ENCODE results near the gene MN1.

MN1 gene

GRCh38 chr22:27775087-27775698 is 26.4 kb downstream of the MN1 start:
- H3K79me2 ChIP-seq: no peaks in the 10 kb centered on the region
- no peaks in the 10 kb centered on the region for H3K4me1 ChIP-seq
- H2AFZ ChIP-seq: no peak overlapping the region
- H3K9ac ChIP-seq: no peak overlapping the region
- H3K27me3 ChIP-seq (ENCODE audit: control insufficient read depth, insufficient read depth, low read length): no peaks in the 10 kb centered on the region
- no peak overlapping the region for H3K4me2 ChIP-seq (ENCODE audit: low read length)
- no peak for TF ChIP-seq CTCF (IDR thresholded peaks at IDR 0.05)
- no peak overlapping the region for H3K27ac ChIP-seq
- H3K9me3 ChIP-seq (ENCODE audit: control insufficient read depth, low read length): no peaks in the 10 kb centered on the region
- H3K36me3 ChIP-seq (ENCODE audit: control insufficient read depth, insufficient read depth, low read length): no peaks in the 10 kb centered on the region
- H3K4me3 ChIP-seq (ENCODE audit: low read depth, low read length): no peak overlapping the region

- Histone ChIP-seq H3K27me3 (ENCODE audit: control insufficient read depth, insufficient read depth, low read length) (no peaks in the 10 kb centered on the region), H3K4me3 (ENCODE audit: low read depth, low read length) (no peak overlapping the region), H3K27ac (no peak overlapping the region), H3K9ac (no peak overlapping the region), H3K9me3 (ENCODE audit: control insufficient read depth, low read length) (no peaks in the 10 kb centered on the region), H3K36me3 (ENCODE audit: control insufficient read depth, insufficient read depth, low read length) (no peaks in the 10 kb centered on the region), H2AFZ (no peak overlapping the region), H3K4me1 (no peaks in the 10 kb centered on the region), H3K79me2 (no peaks in the 10 kb centered on the region), H3K4me2 (ENCODE audit: low read length) (no peak overlapping the region)
- TF ChIP-seq CTCF (IDR thresholded peaks at IDR 0.05): no peak
Observed at GRCh38 chr22:27774200-27774599, 27.4 kb downstream of the MN1 start.

- Histone ChIP-seq H2AFZ (no peak overlapping the region), H3K4me2 (ENCODE audit: low read length) (no peak overlapping the region), H3K27me3 (ENCODE audit: control insufficient read depth, insufficient read depth, low read length) (no peaks in the 10 kb centered on the region), H3K79me2 (no peaks in the 10 kb centered on the region), H3K27ac (no peak overlapping the region), H3K4me1 (no peaks in the 10 kb centered on the region), H3K9ac (no peak overlapping the region), H3K36me3 (ENCODE audit: control insufficient read depth, insufficient read depth, low read length) (no peaks in the 10 kb centered on the region), H3K4me3 (ENCODE audit: low read depth, low read length) (no peak overlapping the region), H3K9me3 (ENCODE audit: control insufficient read depth, low read length) (no peaks in the 10 kb centered on the region)
- no peak for TF ChIP-seq CTCF (IDR thresholded peaks at IDR 0.05)
Observed at GRCh38 chr22:27772984-27773498, 28.5 kb downstream of the MN1 start.

GRCh38 chr22:27772081-27772983 is 29.2 kb downstream of the MN1 start:
- Histone ChIP-seq H3K9ac (no peak overlapping the region), H2AFZ (no peak overlapping the region), H3K4me2 (ENCODE audit: low read length) (no peak overlapping the region), H3K27me3 (ENCODE audit: control insufficient read depth, insufficient read depth, low read length) (no peaks in the 10 kb centered on the region), H3K27ac (no peak overlapping the region), H3K4me3 (ENCODE audit: low read depth, low read length) (no peak overlapping the region), H3K36me3 (ENCODE audit: control insufficient read depth, insufficient read depth, low read length) (no peaks in the 10 kb centered on the region), H3K9me3 (ENCODE audit: control insufficient read depth, low read length) (no peaks in the 10 kb centered on the region), H3K4me1 (no peaks in the 10 kb centered on the region), H3K79me2 (no peaks in the 10 kb centered on the region)
- TF ChIP-seq CTCF (IDR thresholded peaks at IDR 0.05): no peak
